ENCODE measurements around the gene PCED1B.
"Not testable (repeated sequence)": the region's sequence is repeated elsewhere in the genome, so short reads cannot be mapped to it uniquely, and the experiment has no call there.

Gene PCED1B

GRCh38 chr12:47164724-47165439, 85.5 kb downstream of the PCED1B start:
- TF ChIP-seq, protein P1, sequence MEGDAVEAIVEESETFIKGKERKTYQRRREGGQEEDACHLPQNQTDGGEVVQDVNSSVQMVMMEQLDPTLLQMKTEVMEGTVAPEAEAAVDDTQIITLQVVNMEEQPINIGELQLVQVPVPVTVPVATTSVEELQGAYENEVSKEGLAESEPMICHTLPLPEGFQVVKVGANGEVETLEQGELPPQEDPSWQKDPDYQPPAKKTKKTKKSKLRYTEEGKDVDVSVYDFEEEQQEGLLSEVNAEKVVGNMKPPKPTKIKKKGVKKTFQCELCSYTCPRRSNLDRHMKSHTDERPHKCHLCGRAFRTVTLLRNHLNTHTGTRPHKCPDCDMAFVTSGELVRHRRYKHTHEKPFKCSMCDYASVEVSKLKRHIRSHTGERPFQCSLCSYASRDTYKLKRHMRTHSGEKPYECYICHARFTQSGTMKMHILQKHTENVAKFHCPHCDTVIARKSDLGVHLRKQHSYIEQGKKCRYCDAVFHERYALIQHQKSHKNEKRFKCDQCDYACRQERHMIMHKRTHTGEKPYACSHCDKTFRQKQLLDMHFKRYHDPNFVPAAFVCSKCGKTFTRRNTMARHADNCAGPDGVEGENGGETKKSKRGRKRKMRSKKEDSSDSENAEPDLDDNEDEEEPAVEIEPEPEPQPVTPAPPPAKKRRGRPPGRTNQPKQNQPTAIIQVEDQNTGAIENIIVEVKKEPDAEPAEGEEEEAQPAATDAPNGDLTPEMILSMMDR (IDR thresholded peaks at IDR 0.05; ENCODE audit: low read depth, low read length) = peak; percentile 17
- no peak overlapping the region for H3K4me3 ChIP-seq (ENCODE audit: low read depth, low read length)
- DNase-seq (ENCODE audit: low read depth, low spot score) = peak; percentile 86
- in situ Hi-C loops (cut with HindIII; ENCODE audit: low sequenced_read_pairs) = no loop called here

DNA sequence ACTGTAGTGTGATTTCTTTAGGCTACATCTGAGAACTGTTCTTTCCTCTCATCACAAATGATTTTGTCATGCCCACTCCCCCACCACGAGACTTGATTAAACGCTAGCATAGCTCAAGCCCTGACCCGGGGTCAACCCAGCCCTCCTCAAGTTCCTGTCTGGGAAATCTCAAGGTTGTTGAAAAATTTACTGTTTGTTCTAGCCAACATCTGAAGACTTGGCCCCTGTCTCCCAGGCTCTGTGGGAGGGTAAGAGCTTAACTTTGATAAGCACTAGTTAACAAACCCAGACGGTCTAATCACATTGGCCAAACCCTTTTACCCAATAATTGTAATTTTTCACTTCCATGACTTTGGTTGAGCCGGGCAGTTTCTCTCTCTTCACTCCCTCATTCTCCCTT, 86.5 kb downstream of the PCED1B start:
- H3K4me3 ChIP-seq (ENCODE audit: low read depth, low read length) = no peak overlapping the region
- in situ Hi-C loops (cut with HindIII; ENCODE audit: low sequenced_read_pairs) = no loop called here
- TF ChIP-seq, protein P1 (IDR thresholded peaks at IDR 0.05; ENCODE audit: low read depth, low read length) = no peak
- DNase-seq (ENCODE audit: low read depth, low spot score) = no peak

DNA sequence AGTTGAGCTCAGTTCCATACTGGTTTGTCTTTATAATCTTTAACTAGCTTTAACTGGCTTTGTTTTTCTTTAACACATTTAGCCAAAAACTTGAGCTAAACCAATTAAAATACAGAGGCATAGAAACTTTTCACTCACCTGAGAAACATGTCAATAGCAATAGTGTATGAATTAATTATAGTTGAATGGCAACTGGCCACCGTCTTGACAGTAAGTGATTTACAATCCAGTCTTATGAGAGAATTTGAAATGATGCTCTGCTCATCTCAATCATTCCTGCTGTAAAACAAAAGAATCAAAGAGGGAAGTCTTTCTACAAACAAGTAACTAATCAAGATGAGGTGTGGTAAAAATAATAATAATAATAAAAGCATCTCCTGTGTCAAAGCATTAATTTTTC, 86.9 kb downstream of the PCED1B start:
- in situ Hi-C loops (cut with HindIII; ENCODE audit: low sequenced_read_pairs) = no loop called here
- no peak for DNase-seq (ENCODE audit: low read depth, low spot score)
- no peak overlapping the region for H3K4me3 ChIP-seq (ENCODE audit: low read depth, low read length)
- TF ChIP-seq, protein P1 (IDR thresholded peaks at IDR 0.05; ENCODE audit: low read depth, low read length) = no peak

DNA sequence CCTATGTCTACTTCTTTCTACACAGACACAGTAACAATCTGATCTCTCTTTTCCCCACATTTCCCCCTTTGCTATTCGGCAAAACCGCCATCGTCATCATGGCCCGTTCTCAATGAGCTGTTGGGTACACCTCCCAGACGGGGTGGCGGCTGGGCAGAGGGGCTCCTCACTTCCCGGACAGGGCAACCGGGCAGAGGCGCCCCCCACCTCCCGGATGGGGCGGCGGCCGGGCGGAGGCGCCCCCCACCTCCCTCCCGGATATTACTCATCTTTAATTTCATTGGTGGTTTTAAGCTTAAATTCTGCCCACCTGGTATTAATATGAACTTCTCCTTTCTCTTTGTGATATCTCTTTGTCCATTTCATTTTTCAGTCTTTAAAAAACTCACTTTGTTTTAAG, 90.9 kb downstream of the PCED1B start:
- in situ Hi-C loops (cut with HindIII; ENCODE audit: low sequenced_read_pairs); DNase-seq (ENCODE audit: low read depth, low spot score); H3K4me3 ChIP-seq (ENCODE audit: low read depth, low read length): not testable (repeated sequence)

- no peak overlapping the region for H3K4me3 ChIP-seq (ENCODE audit: low read depth, low read length)
- in situ Hi-C loops (cut with HindIII; ENCODE audit: low sequenced_read_pairs) = no loop called here
- DNase-seq (ENCODE audit: low read depth, low spot score) = no peak
- TF ChIP-seq, protein P1 (IDR thresholded peaks at IDR 0.05; ENCODE audit: low read depth, low read length) = no peak
Observed at GRCh38 chr12:47178014-47178413, 98.6 kb downstream of the PCED1B start.

GRCh38 chr12:47182164-47182938, 102.9 kb downstream of the PCED1B start:
- DNase-seq (ENCODE audit: low read depth, low spot score); in situ Hi-C loops (cut with HindIII; ENCODE audit: low sequenced_read_pairs); H3K4me3 ChIP-seq (ENCODE audit: low read depth, low read length): not testable (repeated sequence)

DNA sequence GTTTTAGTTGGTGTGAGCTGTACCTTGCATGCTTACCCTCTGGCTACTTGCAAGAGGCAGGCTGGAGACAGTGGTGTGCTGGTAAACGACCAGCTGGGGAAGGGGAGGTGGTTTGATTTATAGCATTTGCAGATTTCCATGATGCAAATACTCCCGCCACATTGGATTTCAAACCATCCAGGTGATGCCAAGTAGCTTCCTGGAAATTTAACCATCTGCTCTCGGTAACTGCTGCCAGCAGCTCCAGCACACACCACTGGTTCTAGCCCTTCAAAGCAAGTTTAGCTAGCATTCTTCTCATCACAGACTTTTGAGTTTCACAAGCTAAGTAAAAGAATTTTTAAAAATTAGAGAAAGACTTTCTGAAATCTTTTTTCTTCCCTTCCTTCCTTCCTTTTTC, 104.8 kb downstream of the PCED1B start:
- no peak for DNase-seq (ENCODE audit: low read depth, low spot score)
- in situ Hi-C loops (cut with HindIII; ENCODE audit: low sequenced_read_pairs) = no loop called here
- TF ChIP-seq, protein P1 (IDR thresholded peaks at IDR 0.05; ENCODE audit: low read depth, low read length) = no peak
- no peak overlapping the region for H3K4me3 ChIP-seq (ENCODE audit: low read depth, low read length)

Measured in astrocyte of the spinal cord (primary cell).